NCI-H226 (cell line): ENCODE measurements around the gene VARS1.

ENCODE experiments used
- DNase-seq: peaks from one replicate; pipeline ENCODE4 v3.0.0-alpha.2; 2015

VARS1 gene

DNA sequence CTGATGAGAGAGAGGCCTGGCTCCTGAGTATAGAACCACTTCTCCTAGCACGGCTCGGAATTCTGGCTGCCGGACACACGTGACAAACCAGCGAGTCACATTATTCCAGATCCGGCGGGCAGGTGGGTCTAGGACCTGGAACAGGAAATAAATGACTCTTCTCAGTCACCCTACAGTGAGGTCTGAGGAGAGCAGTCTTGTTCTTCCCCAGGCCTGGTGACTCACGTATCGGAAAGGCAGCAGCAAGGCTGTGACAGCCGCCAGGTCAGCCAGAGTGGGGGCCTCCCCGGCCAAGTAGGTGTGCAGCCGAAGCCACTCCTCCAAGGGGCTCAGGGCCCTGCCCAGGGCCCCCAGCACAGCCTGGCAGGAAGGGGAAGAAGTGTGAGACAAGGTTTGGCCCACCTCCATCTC is 2.8 kb downstream of the VARS1 start:
- peak; percentile 37 for DNase-seq

DNA sequence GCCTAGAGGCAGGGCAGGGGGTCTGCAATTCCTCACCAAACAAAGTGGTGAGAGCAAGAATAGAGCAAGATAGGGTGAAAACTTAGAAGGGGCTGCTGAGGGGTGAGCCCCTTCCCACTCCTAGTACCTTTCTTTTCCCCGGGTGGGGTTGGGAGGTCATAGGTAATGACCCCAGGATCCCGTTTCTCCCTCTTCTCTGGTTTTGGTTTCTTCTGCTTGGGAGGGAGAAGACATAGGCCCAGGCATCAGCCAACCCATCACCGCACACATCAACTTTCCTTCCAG is 3.5 kb downstream of the VARS1 start:
- DNase-seq = no peak

- no peak for DNase-seq
Observed at GRCh38 chr6:31791324-31792089, 4.0 kb downstream of the VARS1 start.

DNA sequence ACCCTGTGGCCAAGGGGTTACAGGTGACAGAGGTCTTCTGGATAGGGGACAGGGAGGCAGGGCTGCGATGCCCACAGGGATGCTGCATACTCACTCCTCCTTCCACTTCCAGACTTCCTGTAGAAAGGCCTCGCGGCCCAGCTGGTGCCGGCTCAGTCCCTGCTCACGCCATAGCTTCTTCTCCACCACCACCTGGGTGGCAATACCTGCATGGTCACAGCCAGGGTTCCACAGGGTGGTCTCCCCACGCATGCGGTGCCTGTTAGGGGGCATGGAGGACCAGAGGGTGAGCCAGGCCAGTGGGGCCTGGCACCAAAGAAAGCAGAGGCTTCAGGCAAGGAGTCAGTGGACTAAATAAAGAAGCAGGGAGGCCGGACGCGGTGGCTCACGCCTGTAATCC is 10.1 kb downstream of the VARS1 start:
- no peak for DNase-seq

GRCh38 chr6:31784098-31784925 is 11.2 kb downstream of the VARS1 start:
- DNase-seq = no peak

GRCh38 chr6:31782126-31782855 is 13.3 kb downstream of the VARS1 start:
- DNase-seq = no peak

GRCh38 chr6:31781244-31782125 is 14.1 kb downstream of the VARS1 start:
- DNase-seq = no peak

GRCh38 chr6:31780507-31781243 is 14.9 kb downstream of the VARS1 start:
- DNase-seq = no peak

DNA sequence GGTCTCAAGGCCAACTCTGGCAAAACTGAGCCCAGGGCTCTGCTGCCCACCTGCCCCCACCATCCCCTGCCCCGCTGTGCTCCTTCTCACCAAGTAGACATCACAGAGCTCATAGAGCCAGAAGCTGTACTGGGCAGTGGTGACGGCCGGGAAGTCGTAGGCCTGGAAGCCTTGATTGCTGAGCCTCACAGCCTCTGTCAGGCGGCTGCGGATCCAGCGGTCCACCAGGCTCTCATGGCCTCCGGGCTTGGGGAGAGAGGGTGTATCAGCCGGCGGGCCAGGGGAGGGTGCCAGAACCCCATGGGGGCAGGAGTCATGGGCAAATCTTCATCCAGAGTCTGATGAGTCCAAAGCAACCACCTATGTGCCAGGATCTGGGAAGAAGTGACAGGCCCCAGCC is 15.6 kb downstream of the VARS1 start:
- DNase-seq = no peak

DNA sequence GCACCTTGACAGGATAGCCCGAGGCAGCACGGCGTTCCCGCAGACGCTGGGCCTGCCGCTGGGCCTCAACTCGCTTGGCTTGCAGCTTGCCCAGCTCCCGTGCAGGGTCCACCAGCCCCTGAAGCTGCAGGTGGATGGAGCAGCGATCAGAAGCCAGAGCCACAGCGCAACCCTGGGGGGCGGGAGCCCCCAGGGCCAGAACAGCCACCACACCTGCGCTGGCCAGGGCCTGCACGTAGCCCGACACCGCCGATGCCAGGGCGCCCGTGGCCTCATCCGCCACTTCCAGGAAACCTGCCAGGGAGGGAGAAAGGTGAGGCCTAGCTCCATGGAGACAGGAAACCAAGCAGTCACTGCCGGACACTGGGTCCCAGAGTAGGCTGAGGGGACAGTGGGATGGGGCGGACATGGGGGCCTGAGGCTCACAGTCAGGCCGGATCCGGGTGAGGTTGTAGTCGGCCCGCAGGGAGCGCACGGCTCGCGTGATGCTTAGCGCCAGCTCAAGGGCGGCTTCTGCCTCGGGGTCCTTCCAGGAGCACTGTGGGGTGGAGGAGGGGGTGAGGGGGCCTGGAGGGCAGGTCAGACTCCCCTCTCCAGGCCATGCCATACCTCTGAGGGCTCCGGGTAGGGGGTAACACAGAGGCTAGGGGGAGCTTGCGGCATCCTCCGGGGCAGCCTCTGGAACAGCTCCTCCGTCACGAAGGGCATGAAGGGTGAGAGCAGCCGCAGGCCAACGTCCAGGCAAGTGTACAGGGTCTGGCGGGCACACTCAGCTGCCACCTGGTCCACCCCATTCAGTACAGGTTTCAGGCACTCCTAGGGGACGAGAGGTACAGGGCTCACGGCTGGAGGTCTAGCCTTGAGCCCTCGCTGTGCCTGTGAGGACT is 16.3 kb downstream of the VARS1 start:
- no peak for DNase-seq

DNA sequence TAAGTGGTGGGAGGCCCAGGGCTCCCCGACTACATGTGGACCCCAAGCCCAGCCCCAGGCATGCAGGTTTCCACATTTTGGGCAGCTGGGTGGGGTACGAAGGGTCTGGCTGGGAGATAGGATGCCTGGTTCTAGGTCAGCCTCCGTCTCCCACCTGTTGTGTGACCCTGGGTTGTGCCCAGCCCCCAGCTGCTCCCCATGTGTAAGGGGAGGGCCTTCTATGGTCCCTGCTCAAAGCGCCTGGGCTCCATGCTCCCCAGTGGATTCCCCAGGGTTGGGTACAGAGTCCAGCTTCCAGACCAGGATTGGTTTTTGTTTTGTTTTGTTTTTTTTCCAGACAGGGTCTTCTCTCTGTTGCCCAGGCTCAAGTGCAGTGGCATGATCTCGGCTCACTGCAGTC is 17.4 kb downstream of the VARS1 start:
- no peak for DNase-seq

- no peak for DNase-seq
Observed at GRCh38 chr6:31777667-31778050, 17.9 kb downstream of the VARS1 start.

DNA sequence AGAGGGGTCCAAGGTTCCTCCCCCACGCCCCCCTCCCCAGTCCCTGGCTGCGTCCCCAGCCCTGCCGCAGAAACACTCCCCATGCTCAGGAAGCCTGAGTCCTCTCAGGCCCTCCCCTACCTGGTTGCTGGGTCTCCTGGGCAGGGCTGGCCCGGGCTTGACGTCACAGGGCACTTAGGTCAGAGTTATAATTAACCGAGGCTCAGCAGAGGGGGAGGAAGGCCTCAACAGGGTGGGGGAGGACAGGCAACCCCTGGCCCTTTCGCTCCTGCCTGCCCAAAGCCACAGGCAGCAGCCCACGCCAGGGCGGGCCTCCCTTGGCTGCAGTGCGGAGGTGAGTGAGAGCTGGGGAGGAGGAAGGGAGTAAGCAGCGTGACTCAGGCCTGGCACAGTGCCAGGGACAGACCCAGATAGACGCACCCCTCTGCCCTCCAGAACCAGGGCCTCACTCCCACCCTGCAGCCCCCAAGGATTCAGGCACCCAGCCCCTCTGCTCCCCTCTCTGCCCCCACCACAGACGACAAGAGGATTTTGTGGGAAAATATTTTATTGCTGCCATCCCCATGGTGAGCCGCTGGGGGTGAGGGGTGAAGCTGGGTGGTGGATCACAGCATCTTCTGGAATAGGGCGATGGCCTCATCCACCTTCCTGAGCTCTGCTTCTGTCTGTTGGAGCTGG is 18.4 kb downstream of the VARS1 start, which contains the start of gene VWA7:
Gene VWA7 (minus strand): TSS at position 340 of the 678 bp plus-strand sequence. CDS start 549 bp downstream, outside the sequence.
- peak; percentile 98 for DNase-seq

DNA sequence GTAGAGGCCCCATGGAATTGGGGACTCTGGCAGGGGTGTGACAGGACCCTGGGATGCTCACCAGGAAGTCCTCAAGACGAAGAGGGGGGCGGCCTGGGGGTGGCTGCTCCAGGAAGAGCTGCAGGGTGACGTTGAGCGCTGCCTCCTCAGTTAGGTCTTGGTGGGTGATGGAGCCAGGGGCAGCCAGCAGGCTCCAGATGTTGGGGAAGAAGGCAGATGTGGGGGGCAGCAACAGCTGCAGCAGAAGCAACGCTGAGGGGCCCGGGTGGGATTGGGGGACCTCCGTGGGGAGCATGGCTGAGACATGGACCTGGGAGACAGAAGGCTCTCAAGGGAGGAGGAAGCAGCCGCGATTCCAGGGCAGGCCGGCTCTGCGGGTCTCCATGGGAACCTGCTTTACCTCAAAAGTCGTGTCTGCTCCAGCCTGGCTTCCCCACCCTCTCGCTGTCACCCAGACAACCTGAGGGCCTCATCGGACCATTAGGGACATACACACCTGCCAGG is 19.0 kb downstream of the VARS1 start:
- DNase-seq = no peak

DNA sequence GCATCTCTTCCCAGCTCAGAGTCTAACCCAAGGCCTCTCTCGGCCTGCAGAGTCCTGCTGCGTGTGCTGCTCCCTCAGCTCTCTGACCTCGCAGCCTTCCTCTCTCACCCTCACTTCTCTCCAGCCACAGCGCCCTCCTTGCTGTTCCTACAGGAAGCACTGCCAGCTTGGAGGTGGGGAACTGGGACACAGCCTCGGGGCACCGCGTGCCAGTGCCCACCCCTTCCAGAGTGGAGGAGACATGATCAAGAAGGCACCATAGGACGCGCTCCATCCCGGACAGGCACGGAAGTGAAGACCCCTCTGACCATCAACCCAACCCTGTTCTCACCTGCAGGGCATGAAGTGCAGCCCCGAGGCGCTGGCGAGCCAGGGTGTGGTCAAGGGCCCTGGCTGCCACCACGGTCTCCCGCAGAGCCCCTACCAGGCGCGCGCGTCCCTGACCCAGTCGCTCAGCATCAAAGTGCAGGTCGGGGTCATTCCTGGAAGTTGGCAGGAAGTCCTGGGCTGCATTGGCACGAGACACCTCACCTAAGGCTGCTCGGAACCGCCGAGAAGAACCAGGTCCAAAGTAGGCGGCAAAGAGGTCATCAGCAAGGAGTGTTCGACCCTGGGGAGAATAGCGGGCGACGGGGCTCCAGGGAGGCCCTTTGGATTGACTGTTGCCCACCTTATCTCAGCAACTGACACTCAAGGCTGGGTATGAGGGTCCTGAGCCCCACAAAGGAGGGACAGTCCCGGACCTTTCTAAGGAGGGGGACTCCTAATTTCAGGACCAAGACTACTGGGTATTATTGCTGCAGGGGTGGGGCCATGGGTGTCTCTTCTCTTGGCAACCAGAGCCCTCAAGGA is 19.7 kb downstream of the VARS1 start:
- DNase-seq = no peak

- DNase-seq = no peak
Observed at GRCh38 chr6:31775184-31775583, 20.4 kb downstream of the VARS1 start.

DNA sequence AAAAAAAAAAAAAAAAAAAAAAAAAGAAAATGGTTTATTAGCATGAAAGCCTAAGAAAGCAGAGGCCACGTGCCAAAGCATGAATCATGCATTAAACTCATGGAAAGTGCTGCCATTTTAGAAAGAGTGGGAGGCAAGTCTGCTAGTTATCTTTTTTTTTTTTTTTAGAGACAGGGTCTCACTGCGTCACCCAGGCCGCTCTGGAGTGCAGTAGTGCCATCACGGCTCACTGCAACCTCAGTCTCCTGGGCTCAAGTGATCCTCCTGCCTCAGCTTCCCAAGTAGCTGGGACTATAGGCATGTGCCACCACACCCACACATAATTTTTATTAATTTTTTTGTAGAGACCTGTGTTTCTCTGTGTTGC is 23.6 kb downstream of the VARS1 start:
- no peak for DNase-seq

DNA sequence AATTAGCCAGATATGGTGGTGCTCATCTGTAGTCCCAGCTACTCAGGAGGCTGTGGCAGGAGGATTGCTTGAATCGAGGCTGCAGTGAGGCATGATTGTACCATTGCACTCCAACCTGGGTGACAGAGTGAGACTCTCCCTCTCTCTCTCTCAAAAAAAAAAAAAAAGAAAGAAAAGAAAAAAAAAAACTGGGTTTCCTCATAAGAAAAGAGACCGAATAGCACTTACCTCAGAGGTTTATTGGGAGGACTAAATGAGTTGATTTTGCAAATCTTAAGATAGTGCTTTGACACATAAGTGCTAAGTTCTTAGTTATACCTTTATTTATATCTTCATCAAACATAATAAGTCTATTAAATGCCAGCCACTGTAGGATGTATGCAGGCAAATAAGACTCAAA is 24.7 kb downstream of the VARS1 start:
- no peak for DNase-seq
